Gastrocnemius medialis (tissue), 4 donors: ENCODE measurements around the gene ADAMTSL2.

Source experiments
- POLR2A ChIP-seq, 2 donors: fragments of 450-650 bp; IDR thresholded peaks; one replicate each; pipeline ENCODE4 v1.6.1; 2017; ENCODE audit warnings: antibody characterized with exemption in 2 of 2, mild to moderate bottlenecking in 2 of 2, moderate library complexity in 2 of 2
- TF ChIP-seq, protein P1 (sequence below), 5 experiments: fragments of 450-650 bp in 3 of 5; fragments of 200-600 bp in 2 of 5; sonication (generic) in 2 of 5; IDR thresholded peaks in 4 of 5; conservative IDR thresholded peaks in 1 of 5; 1 replicate in 4 of 5; 2 replicates in 1 of 5; pipeline ENCODE4 v1.5.1; 2016 to 2019; ENCODE audit warnings: antibody characterized with exemption in 5 of 5, mild to moderate bottlenecking in 3 of 5, moderate library complexity in 3 of 5

DNA sequence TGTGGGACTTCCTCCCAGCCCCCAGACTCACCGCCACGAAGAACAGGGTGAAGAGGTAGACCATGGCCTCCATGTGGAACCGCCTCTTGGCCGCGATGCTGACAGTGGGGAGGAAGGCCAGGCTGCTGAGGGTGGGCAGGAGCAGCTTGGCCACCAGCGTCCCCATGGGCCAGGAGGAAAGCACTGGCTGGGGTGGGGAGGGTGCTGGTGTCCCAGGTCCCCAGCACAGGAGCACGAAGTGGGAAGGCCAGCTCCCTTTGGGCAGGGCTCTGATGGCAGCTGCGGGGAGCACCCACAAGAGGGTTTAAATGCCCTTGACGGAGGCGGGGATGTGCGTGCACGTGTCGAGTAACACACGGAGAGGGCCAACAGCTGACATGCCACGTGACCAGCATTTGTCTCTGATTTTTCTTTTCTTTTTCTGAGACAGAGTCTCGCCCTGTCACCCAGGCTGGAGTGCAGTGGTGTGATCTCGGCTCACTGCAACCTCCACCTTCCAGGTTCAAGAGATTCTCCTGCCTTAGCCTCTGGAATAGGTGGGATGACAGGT is 9.8 kb upstream of the ADAMTSL2 start, which contains the start of gene MYMK:
- TF ChIP-seq, protein P1, sequence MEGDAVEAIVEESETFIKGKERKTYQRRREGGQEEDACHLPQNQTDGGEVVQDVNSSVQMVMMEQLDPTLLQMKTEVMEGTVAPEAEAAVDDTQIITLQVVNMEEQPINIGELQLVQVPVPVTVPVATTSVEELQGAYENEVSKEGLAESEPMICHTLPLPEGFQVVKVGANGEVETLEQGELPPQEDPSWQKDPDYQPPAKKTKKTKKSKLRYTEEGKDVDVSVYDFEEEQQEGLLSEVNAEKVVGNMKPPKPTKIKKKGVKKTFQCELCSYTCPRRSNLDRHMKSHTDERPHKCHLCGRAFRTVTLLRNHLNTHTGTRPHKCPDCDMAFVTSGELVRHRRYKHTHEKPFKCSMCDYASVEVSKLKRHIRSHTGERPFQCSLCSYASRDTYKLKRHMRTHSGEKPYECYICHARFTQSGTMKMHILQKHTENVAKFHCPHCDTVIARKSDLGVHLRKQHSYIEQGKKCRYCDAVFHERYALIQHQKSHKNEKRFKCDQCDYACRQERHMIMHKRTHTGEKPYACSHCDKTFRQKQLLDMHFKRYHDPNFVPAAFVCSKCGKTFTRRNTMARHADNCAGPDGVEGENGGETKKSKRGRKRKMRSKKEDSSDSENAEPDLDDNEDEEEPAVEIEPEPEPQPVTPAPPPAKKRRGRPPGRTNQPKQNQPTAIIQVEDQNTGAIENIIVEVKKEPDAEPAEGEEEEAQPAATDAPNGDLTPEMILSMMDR (IDR thresholded peaks at IDR 0.05 in 4 of 5, conservative IDR thresholded peaks at IDR 0.05 in 1 of 5), result no peak
- TF ChIP-seq POLR2A (IDR thresholded peaks at IDR 0.05), result no peak
